NCI-H1694 (cell line): ENCODE measurements around the gene FHOD3.

ENCODE experiments used
- DNase-seq: peaks from one replicate; lab custom pipeline; 2025; lab: John Stamatoyannopoulos, UW

FHOD3 gene

GRCh38 chr18:36386150-36386920, 88.8 kb downstream of the FHOD3 start:
- no peak for DNase-seq

DNA sequence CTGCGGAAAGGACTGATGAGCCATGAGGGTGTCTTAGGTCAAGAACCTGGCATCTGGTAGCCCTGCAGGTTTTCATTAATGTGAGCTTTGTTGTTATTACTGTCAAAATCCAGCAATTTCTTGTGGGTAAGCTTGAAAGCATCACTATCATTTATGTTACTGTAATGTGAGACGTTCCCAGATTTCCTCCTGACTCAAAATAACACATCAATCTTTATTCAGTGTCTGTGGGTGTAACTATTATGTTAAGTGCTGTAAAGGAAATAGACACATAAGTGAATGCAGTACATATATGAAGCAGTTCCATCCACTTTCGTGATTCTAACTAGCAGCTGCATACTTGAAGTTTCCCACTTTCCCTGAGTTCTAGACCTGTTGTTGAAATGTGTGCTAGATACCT, 89.8 kb downstream of the FHOD3 start:
- DNase-seq: no peak

GRCh38 chr18:36388310-36388709, 90.8 kb downstream of the FHOD3 start:
- DNase-seq: no peak

- DNase-seq: no peak
These were observed 91.5 kb downstream of the FHOD3 start for GRCh38 chr18:36389027-36389426.

GRCh38 chr18:36389811-36390581, 92.5 kb downstream of the FHOD3 start:
- DNase-seq: peak; percentile 42

GRCh38 chr18:36391426-36392145, 94.1 kb downstream of the FHOD3 start:
- no peak for DNase-seq

- peak; percentile 39 for DNase-seq
These were observed 94.9 kb downstream of the FHOD3 start for GRCh38 chr18:36392164-36392978.

- DNase-seq: no peak
These were observed 95.4 kb downstream of the FHOD3 start for GRCh38 chr18:36392979-36393287.

GRCh38 chr18:36394486-36394885, 97.0 kb downstream of the FHOD3 start:
- no peak for DNase-seq

GRCh38 chr18:36396190-36396589, 98.7 kb downstream of the FHOD3 start:
- no peak for DNase-seq

GRCh38 chr18:36397033-36397432, 99.5 kb downstream of the FHOD3 start:
- no peak for DNase-seq

- no peak for DNase-seq
These were observed 100.9 kb downstream of the FHOD3 start for GRCh38 chr18:36398419-36398818.

DNA sequence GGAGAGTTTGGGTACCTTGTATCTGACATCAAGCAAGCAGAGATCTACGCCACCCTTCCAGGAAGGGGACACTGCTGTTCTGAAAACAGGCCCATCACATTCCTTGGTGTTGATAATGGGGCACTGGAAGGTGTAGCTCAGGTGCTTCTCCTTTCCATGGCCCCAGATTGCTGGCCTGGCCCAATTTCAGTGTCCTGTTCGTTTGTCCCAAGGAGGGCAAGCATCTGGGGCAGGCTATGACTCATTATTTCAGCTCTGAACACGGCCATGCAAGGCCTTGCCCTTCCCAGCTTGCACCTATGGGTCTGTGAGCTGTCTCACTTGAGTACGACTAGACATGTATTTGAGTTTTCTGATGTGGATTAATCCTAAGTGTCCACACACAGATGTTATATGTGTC, 101.5 kb downstream of the FHOD3 start:
- DNase-seq: no peak

- DNase-seq: no peak
These were observed 103.9 kb downstream of the FHOD3 start for GRCh38 chr18:36401462-36401861.

DNA sequence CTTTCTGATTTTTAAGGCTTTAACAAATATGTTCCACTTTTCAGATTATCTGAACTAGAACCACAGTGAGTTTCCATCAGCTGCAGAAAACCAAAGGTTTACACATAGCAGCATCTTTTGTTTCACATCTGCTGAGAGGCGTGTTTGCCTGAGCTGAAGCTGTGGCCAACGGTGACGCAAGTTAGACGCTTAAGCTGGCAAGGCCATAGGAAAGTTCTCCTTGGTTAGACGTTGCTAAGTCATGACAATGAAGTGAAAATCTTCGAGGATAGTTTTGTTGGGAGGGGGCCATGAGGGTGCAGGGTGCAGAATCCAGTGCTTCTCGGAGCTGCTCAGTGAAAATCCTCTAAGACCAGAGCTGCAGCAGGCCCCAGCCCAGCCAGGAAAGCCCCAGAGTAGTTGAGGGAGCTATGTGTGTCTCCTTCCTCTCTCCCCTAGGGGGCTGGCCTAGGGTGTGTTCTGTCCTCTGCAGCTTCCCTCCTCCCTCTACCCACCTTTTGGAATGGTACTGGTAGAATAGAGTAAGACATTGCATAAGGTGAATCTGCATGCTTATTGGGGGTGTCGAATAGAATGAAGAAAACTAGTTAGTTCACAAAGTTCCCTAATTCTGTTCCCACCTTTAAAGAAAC, 105.4 kb downstream of the FHOD3 start:
- no peak for DNase-seq

DNA sequence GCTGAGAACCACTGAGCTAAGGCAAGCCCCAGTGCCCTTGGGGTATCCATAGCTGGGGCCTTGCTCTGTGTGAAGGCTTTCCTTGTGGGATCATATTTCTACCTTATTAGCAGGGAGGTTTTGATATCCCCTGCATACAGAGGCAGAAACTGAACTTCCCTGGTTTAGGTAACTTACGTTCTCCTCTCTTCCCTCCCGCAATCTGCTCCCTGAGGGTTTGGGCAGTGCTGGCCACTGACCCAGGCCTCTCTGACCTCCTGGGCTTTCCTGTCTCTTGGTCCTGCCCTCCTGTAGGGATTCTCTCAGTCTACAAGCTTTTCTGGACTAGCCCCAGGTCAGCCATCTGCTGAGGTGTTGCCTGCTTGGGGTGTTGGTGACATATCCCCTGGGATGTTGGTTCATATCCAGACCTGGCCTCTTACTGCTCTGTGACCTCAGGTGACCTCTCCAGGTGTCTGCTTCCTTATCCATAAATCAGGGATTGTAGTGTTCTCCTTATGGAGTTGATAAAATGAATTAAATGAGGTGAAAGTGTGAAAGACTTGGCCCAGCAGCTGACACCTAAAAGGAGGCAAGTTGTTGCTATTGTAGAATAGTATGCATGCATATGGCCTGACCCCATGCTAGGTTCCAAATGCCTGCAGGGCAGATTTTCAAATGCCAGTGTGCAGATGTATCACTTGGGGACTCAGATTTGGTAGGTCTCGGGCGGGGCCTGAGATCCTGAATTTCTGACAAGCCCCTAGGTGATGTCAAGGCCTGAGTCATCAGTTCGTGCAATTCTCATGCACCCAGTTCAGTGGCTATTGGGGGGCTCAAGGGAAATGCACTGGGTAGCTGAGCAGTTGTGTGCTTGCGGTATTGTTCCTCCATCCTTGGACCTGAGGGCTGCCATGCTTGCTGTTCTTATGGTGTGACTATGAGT, 106.6 kb downstream of the FHOD3 start:
- no peak for DNase-seq

DNA sequence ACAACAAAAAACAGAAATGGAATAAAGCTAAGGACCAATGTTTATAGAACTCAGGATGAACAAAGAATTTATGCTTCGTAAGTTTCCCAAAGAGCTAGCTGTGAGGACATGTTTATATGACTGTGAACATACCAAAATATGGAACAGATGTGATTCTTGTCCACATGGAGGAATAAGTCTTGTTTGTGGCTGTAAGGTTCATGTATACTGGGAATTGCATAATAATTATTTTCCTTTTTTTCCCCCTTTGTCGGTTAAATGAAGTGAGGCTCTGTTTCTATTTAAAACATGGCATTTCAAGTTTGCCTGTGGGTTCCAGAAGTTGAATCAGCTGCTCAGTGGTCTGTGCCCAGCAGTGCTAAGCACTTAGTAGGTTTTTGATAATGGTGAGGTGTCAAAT, 108.1 kb downstream of the FHOD3 start:
- DNase-seq: no peak

DNA sequence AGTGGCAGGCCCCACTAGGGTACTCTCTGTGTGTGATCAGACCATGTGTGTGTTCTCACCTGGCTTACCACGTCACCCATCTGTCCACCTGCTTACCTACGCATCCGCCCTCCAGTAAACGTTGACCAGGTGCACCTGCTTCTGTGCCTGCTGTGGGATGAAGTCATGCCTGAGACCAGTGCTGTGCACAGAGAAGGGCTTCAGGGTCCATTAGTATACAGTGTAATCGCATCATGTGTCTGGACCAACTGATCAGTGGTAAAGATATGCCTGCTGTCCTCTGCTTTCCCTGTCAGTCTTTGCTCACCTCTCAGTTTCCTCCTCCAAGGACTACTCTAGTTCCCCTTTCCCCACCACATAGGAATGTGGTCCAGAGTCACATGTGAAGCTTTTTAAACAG, 109.3 kb downstream of the FHOD3 start:
- DNase-seq: no peak

DNA sequence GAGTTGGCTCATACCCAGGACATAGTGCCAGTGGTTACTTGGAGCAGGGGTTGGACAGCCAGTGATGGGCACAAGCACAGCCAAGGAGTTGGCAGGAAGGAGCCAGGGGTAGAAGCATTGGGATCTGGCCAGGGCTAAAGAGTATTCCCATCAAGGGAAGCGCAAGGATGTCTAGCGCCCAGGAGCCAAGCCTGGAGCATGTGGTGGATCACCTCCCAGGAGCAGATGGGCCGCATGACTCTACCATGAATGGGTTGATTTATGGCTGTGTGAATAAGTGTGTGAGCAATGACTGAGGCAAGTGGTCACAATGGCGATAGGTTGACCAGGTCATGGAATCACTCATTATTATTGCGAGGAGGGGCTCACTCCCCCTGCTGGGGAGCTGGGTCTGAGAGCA, 111.1 kb downstream of the FHOD3 start:
- no peak for DNase-seq

DNA sequence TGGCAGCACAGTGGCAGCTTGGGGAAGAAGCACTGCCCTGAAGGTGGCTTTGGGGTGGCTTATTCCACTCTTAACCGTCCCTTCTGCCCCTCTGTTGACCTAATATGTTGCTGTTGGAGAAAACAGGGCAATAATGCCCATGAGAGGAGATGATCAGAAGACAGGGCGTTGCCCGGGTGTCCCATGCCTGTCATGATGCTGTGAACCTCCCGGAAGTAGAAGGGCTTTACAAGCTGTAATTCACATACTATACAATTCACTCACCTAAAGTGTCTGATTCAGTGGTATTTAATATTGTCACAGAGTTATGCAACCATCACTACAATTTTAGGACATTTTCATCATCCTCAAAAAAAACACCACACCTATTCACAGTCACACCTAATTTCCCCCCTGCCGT, 112.3 kb downstream of the FHOD3 start:
- DNase-seq: no peak

- no peak for DNase-seq
These were observed 112.8 kb downstream of the FHOD3 start for GRCh38 chr18:36410346-36410745.
